AG04450 (cell line): Measurements from ENCODE around the gene COX4I2. TPM values are rescaled to one million over a fixed set of nuclear protein-coding genes. Genes with fewer than 3 reads are reported as not detected.
A peak's percentile ranks its signal among the peaks of the same experiment; 100 is the strongest.

Experiments used
- CTCF ChIA-PET: fragments of 300-600, 350-600 bp; formaldehyde crosslinking; extraction: SDS; loops from one replicate; lab custom pipeline; 2022; ENCODE audit warnings: antibody characterized with exemption, inconsistent platforms; lab: Charles Lee
- POLR2A ChIA-PET: fragments of 350-600 bp; formaldehyde crosslinking; extraction: SDS; loops from one replicate; lab custom pipeline; 2021; ENCODE audit warnings: antibody characterized with exemption, inconsistent platforms; lab: Yijun Ruan, JAX
- DNase-seq: peaks from one replicate; pipeline ENCODE4 v3.0.0-alpha.2; 2011; ENCODE audit warnings: low read depth, low spot score
- H3K27ac ChIP-seq: one replicate; pipeline ENCODE4 v1.5.1; 2012; ENCODE audit warnings: low read depth, low read length, control low read depth
- H3K27me3 ChIP-seq: one replicate; pipeline ENCODE4 v1.6.0; 2012; ENCODE audit warnings: low read length; ENCODE audit not compliant: control insufficient read depth, insufficient read depth
- H3K4me3 ChIP-seq: 2 replicates; pipeline ENCODE4 v1.5.1; 2011; ENCODE audit warnings: mild to moderate bottlenecking, low read depth, low read length, control low read depth
- H3K9me3 ChIP-seq: 2 replicates; pipeline ENCODE4 v1.5.1; 2012; ENCODE audit warnings: low read length; ENCODE audit not compliant: control insufficient read depth, insufficient read depth
- polyA plus RNA-seq: library from polyadenylated mRNA; depleted of rRNA; stranded (reverse); fragments of >200 nt; gene quantifications from 2 replicates; pipeline ENCODE4 v1.2.3, GENCODE V29; 2011
- TF ChIP-seq, protein P1 (sequence below): IDR thresholded peaks from 2 replicates; pipeline ENCODE4 v1.5.1; 2011; ENCODE audit warnings: low read depth, low read length, control low read depth, inconsistent platforms

COX4I2 gene
- polyA plus RNA-seq, 1 experiment = not detected

DNA sequence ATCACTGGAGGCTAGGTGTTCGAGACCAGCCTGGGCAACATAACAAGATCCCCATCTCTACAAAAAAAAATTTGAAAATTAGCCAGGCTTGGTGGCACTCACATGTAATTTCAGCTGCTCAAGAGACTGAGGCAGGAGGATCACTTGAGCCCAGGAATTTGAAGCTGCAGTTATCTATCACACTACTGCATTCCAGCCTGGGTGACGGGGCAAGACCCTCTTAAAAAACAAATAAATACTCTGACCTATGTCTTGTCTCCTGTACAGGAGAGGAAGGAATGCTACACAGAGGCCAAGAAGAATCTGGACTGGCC is 25.8 kb downstream of the COX4I2 start:
- H3K27me3 ChIP-seq = no peaks in the 10 kb centered on the region
- POLR2A ChIA-PET = interaction anchor here (0.6 to 2.1 kb wide), 2 partner anchors 51 to 60 kb away, joined by 3 to 11 read pairs; no protein-coding TSS in a partner anchor
- TF ChIP-seq, protein P1, sequence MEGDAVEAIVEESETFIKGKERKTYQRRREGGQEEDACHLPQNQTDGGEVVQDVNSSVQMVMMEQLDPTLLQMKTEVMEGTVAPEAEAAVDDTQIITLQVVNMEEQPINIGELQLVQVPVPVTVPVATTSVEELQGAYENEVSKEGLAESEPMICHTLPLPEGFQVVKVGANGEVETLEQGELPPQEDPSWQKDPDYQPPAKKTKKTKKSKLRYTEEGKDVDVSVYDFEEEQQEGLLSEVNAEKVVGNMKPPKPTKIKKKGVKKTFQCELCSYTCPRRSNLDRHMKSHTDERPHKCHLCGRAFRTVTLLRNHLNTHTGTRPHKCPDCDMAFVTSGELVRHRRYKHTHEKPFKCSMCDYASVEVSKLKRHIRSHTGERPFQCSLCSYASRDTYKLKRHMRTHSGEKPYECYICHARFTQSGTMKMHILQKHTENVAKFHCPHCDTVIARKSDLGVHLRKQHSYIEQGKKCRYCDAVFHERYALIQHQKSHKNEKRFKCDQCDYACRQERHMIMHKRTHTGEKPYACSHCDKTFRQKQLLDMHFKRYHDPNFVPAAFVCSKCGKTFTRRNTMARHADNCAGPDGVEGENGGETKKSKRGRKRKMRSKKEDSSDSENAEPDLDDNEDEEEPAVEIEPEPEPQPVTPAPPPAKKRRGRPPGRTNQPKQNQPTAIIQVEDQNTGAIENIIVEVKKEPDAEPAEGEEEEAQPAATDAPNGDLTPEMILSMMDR = no peak
- no peak overlapping the region for H3K4me3 ChIP-seq
- H3K27ac ChIP-seq = no peak overlapping the region
- DNase-seq = no peak
- CTCF ChIA-PET = interaction anchor here (0.8 to 9.3 kb wide), 5 partner anchors 29 to 95 kb away, joined by 3 to 380 read pairs (median 6); partner anchors contain the start of gene BCL2L1
- no peaks in the 10 kb centered on the region for H3K9me3 ChIP-seq

DNA sequence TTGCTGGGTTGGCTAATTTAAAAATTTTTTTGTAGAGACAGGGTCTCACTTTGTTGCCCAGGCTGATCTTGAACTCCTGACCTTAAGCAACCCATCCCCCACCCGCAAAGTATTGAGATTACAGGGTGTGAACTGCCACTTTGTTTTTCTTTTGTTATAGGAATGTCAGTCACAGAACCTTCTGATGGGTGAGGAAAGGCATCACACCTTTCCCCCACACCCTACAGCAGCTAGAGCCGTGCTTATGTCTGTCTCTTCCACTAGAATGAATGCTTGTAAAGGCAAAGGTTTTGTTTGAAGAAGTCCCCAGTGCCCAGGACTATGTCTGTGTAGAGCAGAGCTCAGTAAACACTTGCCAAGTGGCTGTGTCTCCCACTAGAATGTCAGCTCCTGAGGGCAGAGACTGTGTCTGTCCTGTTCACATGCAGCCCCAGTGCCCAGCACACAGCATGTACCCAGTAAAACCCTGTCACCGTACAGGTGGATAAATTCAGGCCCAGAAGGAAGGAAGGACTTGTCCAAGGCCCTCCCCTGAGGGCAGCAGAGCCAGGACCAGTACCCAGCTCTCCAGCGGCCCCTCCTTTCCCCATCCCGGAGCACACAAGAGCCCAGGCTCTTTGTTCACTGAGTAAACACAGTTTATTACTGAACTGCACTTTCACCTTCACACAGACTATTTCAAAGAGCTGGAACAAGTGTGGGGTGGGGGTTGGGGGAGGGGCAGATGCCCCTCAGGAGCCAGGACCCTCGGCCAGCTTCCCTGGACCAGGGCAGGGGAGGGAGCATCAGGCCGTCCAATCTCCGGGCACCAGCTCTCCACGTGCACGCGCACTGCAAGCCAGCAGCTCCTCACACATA is 26.4 kb downstream of the COX4I2 start:
- Histone ChIP-seq H3K9me3 (no peaks in the 10 kb centered on the region), H3K27ac (no peak overlapping the region), H3K27me3 (no peaks in the 10 kb centered on the region), H3K4me3 (no peak overlapping the region)
- ChIA-PET CTCF (interaction anchor here (0.7 to 9.3 kb wide), 9 partner anchors 30 to 104 kb away, joined by 3 to 380 read pairs (median 4); partner anchors contain the start of gene BCL2L1), POLR2A (interaction anchor here (0.6 to 2.1 kb wide), 4 partner anchors 42 to 59 kb away, joined by 3 to 11 read pairs (median 3); no protein-coding TSS in a partner anchor)
- no peak for DNase-seq
- TF ChIP-seq, protein P1 = no peak

DNA sequence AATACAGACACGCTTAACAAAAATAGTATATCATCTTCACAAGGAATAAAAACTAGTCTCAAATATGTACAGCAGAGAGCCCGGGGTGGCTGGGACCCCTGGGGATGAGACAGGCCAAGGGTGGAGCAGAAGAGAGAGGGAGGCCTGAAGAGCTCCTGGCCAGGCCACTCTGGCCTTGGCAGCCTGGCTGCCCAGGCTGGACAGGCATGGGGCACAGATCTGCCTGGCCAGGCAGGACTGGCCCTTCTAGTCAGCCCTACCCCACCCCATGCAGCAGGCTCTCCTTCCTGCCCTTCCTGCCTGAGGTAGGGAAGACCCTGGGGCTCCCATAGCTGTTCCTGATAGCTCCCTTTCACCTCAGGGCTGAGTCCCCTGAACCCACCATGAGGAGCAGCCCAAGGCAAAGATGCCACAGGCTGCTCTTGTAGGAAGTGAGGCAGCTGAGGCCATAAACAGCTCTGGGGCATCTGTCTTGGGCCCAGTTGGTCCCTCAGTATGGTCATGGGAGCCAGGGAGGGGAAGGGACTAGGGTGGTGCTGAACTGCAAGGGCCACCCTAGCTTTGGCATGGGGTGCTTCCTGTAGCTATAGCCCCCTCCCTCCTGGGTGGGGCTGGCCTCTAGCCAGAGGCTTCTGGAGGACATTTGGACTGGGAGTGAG is 27.1 kb downstream of the COX4I2 start:
- Histone ChIP-seq H3K9me3 (no peaks in the 10 kb centered on the region), H3K27ac (peak overlapping the region; percentile 31), H3K4me3 (no peak overlapping the region), H3K27me3 (no peaks in the 10 kb centered on the region)
- no peak for DNase-seq
- ChIA-PET POLR2A (interaction anchor here (0.7 to 2.1 kb wide), 3 partner anchors 42 to 59 kb away, joined by 3 to 11 read pairs (median 3); no protein-coding TSS in a partner anchor), CTCF (interaction anchor here (0.7 to 9.3 kb wide), 8 partner anchors 31 to 105 kb away, joined by 3 to 380 read pairs (median 4); partner anchors contain the start of gene BCL2L1)
- TF ChIP-seq, protein P1 = no peak

DNA sequence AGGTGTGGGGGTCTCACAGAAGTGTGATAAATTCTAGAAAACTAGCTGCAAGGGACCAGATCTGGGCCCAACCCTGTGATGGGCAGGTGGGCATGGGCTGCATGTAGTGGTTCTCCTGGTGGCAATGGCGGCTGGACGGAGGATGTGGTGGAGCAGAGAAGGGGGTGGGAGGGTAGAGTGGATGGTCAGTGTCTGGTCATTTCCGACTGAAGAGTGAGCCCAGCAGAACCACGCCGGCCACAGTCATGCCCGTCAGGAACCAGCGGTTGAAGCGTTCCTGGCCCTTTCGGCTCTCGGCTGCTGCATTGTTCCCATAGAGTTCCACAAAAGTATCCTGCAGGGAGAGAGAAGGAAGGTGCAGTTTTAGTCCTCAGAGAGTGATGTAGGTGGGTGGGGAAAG is 28.0 kb downstream of the COX4I2 start:
- TF ChIP-seq, protein P1 = no peak
- no peaks in the 10 kb centered on the region for H3K9me3 ChIP-seq
- no peak for DNase-seq
- ChIA-PET CTCF (interaction anchor here (1.5 to 2.4 kb wide), 2 partner anchors 33 to 63 kb away, joined by 4 to 6 read pairs; no protein-coding TSS in a partner anchor), POLR2A (no interaction called here)
- H3K27me3 ChIP-seq = no peaks in the 10 kb centered on the region
- no peak overlapping the region for H3K27ac ChIP-seq
- H3K4me3 ChIP-seq = no peak overlapping the region
